Measurements from ENCODE around the gene APPBP2.

- no peak for TF ChIP-seq CTCF (IDR thresholded peaks at IDR 0.05; ENCODE audit: control extremely low read depth in 1 of 3, insufficient read depth in 1 of 3, low read depth in 1 of 3, low read length in 3 of 3)
- no peak for TF ChIP-seq SAP30 (IDR thresholded peaks at IDR 0.05; ENCODE audit: insufficient read depth, insufficient replicate concordance, low read length)
- TF ChIP-seq CHD1 (IDR thresholded peaks at IDR 0.05; ENCODE audit: low read depth, low read length): no peak
- no peak for TF ChIP-seq SRF (IDR thresholded peaks at IDR 0.05; ENCODE audit: low read depth, low read length)
- no peak for TF ChIP-seq RAD21 (IDR thresholded peaks at IDR 0.05 in 1 of 2, conservative IDR thresholded peaks at IDR 0.05 in 1 of 2; ENCODE audit: low read depth in 2 of 2, low read length in 2 of 2)
- no peak for TF ChIP-seq CBX8 (IDR thresholded peaks at IDR 0.05; ENCODE audit: borderline replicate concordance, low read depth, low read length)
- TF ChIP-seq MAX (IDR thresholded peaks at IDR 0.05): no peak
- TF ChIP-seq MAFK (IDR thresholded peaks at IDR 0.05; ENCODE audit: low read depth, low read length): no peak
Measured at GRCh38 chr17:60495260-60495659, 30.8 kb downstream of the APPBP2 start.

Measured in H1 (cell line).